Measurements from ENCODE around the gene ZCCHC12.
A peak's percentile ranks its signal among the peaks of the same experiment; 100 is the strongest.

The ZCCHC12 gene

GRCh38 chrX:118867251-118867650 lies 43.6 kb downstream of the ZCCHC12 start:
- DNase-seq = no peak

GRCh38 chrX:118872102-118872566 lies 48.5 kb downstream of the ZCCHC12 start:
- DNase-seq = peak in 23 of 51 donors; percentile 1 to 46 (median 5)
